ENCODE data around the gene PRSS12. TPM values are rescaled to one million over a fixed set of nuclear protein-coding genes. Genes with fewer than 3 reads are reported as not detected.
"Not testable (repeated sequence)": the region's sequence is repeated elsewhere in the genome, so short reads cannot be mapped to it uniquely, and the experiment has no call there.

The PRSS12 gene
- polyA plus RNA-seq, 1 donor: 7.1 TPM

DNA sequence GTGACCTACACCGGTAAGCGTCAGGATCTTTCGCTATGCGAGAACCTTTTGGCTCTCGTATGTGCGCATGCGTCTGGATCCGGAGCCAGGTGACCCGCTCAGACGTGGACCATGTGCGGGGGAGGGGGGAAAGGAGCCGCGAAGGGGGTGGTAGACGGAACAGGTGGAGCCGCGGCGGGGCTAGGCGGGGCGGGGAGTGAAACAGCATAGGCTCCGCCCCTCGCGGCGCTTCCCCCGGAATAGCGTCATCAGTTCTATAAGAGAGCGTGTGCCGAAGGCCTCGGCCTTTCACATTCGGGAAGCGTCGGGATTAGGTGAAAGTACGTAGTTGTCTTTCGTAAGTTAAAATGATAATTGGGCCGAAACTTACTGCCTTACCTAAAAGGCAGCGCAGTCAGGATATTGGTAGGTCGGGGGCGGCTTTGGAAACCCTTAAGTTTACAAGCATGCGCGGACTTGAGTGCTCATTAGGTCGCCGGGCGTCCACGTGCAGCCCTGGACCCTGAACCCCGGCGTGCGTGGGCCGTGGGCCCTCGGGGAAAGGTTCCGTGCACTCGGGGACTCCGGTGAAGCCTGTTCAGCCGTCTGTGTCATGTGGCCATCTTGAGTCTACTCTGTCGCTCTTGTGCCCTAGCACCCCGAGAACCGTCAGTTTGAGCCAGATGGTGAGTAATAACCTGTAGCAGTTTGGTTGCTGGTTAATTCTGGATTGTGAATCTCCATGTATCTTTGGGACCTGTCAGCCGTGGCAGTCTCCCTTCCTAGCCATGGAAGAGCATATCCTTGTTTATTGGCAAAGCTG lies 74.1 kb downstream of the PRSS12 start:
- DNase-seq: peak; percentile 93

DNA sequence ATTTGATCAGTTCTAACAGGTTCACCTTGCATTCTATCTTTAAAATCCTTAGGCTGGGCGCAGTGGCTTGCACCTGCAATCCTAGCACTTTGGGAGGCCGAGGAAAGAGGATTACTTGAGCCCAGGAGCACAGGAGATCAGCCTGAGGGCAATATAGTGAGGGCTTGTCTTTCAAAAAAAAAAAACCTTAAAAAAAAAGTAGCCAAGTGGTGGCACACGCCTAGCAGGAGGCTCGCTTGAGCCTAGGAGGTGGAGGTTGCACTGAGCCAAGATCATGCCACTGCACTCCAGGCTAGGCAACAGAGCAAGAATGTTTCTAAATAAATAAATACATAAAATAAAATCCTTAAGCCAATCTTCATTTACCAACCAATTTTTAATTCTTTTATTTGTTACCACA lies 75.6 kb downstream of the PRSS12 start:
- DNase-seq: no peak

DNA sequence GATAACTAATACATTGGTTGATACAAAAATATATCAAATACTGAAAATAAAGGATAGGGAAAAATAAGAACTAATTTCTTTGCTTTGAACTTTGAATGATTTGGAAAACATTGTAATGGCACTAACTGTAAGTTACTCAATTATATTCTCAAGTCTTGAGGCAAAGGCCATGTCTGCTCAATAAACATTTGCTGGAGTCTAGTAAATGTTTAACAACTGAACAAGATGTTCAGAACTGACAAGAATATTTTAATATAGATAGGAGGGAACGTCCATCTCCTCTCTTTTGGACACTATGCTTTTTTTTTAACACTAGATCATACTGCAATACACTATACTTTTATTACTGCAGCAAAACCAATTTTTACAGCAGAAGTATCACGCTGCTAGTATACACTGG lies 76.2 kb downstream of the PRSS12 start:
- DNase-seq: no peak

DNA sequence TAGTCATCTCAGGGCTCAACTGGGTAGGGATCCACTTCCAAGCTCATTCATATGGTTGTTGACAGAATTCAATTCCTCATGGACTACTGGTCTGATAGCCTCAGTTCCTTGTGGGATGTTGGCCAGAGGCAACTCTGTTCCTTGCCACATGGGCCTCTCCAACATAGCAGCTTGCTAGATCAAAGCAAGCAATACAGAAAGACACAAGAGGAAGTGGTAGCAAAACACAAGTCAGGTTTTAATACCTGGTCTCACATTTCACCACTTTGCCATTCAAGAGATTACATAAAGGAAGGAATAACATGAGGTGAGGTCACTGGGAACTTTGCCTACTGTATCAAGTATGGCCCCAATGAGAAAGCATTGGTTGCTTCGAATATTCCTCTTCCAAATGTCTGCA lies 79.2 kb downstream of the PRSS12 start:
- DNase-seq: no peak

DNA sequence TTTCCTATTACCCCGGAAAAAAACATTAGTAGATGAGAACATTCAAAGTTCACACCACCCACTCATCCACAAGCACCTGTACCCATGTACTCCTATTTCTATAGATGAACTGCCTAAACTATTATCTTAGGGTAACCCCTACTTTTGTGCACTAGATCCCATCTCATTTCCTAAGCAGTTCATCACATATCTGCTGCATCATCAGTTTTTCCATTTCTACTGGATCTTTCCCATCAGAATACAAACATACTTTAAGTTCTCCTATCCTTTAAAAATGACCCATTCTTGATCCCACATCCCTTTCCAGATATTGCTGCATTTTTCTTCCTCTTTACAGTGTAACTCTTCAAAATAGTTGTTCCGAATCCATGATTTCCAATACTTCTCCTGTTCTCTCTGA lies 81.0 kb downstream of the PRSS12 start:
- DNase-seq: no peak

DNA sequence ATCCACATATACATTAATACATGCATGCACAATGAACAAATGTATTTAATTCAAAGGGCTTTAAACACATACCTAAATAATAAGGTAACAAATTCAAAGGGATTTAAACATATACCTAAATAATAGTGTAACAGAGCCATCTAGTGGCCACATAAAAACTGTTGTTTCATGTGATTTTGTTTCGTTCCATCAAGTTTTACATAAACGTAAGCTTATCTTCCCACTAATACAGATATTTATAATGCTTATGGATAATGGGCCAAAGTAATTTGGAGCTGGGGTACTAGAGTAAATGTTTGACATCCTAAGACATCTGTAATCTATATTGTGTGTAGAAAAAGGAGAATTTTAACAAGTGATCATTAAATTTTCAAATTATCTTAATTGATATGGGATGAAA lies 82.3 kb downstream of the PRSS12 start:
- peak; percentile 60 for DNase-seq

DNA sequence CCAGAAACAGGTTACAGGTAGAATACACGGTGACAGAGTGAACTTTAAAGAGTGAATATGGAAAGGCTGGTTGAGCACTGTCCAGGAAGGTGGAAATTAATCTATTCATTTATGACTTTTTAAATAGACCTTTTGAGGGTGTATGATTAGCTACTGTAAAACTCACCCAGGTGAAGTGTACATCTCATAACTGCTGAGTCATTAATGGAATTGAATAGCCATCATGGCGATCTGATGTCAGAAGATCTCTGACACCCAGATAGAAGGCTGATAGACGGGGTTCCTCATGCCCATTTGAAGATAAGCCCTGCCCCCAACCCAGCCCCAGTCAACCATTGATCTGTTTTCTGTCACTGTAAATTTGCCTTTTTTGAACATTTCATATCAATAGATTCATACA lies 84.0 kb downstream of the PRSS12 start:
- no peak for DNase-seq

DNA sequence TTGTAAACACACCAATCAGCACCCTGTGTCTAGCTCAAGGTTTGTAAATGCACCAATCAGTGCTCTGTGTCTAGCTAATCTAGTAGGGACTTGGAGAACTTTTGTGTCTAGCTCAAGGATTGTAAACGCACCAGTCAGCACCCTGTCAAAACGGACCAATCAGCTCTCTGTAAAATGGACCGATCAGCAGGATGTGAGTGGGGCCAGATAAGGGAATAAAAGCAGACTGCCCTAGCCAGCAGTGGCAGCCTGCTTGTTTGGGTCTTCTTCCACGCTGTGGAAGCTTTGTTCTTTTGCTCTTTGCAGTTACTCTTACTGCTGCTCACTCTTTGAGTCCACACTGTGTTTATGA lies 86.7 kb downstream of the PRSS12 start:
- DNase-seq: not testable (repeated sequence)

DNA sequence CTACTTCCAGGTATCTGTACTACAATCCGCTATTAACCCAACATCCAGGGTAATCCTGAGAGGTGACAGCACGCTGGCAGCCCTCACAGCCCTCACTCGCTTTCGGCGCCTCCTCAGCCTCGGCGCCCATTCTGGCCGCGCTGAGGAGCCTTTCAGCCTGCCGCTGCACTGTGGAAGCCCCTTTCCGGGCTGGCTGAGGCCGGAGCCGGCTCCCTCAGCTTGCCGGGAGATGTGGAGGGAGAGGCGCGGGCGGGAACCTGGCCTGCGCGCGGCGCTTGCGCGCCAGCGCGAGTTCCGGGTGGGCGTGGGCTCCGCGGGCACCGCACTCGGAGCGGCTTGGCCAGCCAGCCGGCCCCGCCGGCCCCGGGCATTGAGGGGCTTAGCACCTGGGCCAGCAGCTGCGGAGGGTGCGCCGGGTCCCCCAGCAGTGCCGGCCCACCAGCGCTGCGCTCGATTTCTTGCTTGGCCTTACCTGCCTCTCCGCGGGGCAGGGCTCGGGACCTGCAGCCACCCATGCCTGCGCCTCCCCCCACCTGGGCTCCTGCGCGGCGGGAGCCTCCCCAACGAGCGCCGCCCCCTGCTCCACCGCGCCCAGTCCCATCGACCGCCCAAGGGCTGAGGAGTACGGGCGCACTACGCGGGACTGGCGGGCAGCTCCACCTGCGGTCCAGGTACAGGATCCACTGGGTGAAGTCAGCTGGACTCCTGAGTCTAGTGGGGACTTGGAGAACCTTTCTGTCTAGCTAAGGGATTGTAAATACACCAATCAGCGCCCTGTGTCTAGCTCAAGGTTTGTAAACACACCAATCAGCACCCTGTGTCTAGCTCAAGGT lies 87.3 kb downstream of the PRSS12 start:
- no peak for DNase-seq

DNA sequence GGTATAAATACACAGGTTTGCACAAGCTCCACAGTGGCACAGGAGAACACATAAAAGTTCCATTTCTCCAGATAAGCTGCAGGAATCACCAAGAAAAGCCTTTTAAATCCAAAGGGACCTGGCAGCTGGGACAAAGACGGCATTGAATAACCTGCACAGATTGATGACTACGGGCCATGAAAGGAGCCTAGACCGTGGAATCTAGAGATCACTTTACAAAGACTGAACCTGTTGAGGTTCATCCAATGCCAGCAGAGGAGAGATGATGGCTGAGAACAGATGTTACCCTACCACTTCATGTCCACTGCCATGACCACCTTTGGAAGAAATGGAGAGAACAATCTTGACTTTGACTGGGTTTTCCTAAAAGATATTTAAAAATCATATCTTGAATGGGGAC lies 88.7 kb downstream of the PRSS12 start:
- DNase-seq: no peak

DNA sequence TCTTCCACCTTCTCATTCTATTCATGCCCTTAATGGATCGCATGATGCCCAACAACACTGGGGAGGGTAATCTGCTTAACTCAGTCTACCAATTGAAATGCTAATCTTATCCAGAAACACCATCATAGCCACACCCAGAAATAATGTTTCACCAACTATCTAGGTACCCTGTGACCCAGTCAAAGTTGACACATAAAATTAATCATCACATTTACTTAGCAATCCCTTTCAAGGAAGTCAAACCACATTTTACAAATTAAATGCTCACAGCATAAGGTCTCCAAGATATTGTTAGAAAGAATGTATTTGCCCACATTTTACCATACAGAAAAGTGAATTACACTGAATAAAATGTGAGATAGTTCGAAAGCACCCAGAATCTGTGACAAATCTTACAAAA lies 92.5 kb downstream of the PRSS12 start:
- DNase-seq: no peak

DNA sequence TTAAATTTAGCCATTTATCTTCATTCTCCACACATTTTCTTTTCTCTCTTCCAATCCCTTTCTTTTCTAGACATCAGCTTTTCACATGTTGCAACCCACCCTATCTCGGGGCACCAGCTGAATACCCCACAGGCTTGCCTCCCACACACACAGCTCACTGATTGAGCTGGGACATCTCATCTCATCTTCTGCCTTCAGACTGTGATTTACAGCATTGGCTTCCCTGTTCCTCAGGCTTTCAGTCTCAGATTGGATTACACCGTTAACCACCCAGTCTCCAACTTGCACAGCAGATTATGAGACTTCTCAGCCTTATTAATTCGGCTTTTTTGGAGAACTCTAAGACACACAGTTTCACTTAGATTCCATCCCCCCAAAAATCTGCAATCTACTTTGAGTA lies 93.7 kb downstream of the PRSS12 start:
- DNase-seq: no peak

DNA sequence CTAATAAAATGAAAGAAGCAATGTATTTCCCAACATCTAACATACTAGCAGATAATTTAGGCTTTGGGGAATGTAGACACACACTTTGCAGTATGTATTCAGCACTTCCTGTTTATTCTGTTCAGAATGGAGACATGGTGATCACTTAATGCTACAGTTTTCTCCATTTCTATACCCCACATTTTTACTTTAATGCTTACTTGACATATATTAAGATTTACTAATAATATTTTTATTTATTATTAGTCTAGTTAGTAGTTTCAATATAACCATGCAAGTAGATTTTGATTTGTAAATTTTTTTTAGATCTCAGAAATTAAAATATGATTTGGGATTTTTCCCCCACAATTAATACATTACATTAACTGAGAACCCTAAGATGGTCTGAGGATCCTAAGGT lies 98.4 kb downstream of the PRSS12 start:
- no peak for DNase-seq

DNA sequence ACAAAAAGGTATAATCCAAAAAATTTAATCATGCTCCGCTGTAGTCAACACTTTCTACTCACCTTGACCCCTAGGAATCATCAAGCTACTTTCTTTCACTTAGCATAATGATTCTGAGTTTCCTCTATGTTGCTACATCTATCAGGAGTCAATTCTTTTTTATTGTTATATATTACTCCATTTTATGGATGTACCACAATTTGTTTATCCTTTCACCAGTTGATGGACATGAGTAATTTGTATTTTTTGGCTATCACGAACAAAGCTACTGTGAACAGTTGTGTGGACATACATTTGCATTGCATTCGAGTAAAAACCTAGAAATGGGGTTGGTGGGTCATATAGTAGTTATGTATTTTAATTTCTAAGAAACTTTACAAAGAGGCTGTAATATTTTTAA lies 102.9 kb downstream of the PRSS12 start:
- no peak for DNase-seq

DNA sequence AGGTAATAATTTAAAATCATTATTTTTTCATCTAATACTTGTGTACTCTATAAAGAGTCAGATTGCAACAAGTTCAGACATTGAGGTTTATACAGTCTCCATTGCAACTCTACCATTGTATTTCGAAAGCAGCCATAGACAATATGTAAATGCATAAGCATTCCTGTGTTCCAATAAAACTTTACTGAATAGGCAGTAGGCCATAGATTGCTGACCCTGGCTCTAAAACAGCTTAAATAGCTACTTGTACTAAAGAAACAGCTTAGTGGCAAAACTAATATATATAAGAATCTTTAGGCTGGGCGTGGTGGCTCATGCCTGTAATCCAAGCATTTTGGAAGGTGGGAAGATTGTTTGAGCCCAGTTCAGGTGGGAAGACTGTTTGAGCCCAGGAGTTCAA lies 115.3 kb downstream of the PRSS12 start:
- no peak for DNase-seq

DNA sequence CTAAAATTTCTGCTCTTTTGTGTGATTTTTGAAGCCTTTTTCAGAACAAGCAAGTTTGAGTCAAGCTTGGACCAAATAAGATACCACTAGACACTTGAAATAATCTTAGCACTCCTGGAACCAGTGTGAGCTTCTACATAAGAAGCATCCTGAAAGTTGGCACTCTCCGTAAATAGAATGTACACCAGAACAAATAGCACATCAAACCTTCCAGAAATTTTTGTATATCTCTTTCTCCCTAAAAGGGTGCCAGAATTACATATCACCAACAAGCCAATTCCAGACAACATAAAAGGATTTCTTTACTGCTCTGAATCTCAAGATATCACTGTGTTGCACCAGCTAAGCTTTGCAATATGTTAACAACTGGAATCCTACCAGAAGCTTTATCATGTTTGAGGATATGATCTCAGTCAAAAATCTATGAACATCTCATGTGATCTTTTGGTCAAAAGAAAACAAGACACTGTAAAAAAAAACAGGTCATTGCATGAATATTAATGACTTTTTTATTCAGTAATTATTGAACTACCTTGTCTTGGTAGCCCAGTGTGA lies 117.2 kb downstream of the PRSS12 start:
- no peak for DNase-seq

Data from left kidney (tissue), 2 donors.